HUDEP-2 (cell line): Measurements from ENCODE around the gene KIF26B.

Experiments
- DNase-seq, 76 experiments: peaks; one replicate each; lab custom pipeline; 2025; ENCODE audit not compliant: unreplicated experiment in 76 of 76; lab: John Stamatoyannopoulos, UW

The KIF26B gene

GRCh38 chr1:245270972-245271371 is 116.2 kb downstream of the KIF26B start:
- DNase-seq = no peak

DNA sequence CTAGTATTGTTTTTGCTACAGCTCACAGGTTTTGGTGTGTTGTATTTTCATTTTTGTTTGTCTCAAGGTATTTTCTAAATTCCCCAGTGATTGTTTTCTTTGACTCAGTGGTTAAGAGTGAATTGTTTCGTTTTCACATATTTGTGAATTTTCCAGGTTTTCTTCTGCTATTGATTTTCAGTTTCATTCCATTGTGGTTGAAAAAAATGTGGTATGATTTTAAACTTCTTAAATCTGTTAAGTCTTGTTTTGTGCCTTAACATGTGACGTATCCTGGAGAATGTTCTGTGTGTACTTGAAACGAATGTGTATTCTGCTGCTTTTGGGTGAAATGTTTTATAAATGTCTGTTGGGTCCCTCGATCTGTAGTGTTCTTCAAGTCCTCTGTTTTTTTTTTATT is 117.9 kb downstream of the KIF26B start:
- no peak for DNase-seq

- no peak for DNase-seq
Measured at GRCh38 chr1:245276445-245276844, 121.7 kb downstream of the KIF26B start.

DNA sequence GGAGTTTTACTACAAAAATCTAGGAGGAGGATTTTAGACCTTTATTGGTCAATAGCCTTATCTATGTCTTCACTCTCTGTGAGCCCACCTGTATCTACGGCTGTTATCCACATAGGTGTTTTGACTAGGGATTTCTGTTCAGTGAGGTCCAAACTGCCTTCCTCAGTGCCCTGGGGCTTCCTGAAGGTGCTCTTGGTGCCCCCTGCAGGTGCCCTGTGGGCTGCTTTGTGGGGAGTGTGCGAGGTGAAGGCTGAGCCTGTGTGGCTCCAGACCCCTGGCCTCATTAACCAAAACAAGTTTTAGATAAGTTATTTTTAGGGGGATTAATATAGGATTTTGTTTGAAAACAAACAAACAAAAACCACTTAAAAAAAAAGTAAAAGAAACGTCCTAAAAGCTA is 122.5 kb downstream of the KIF26B start:
- peak in 1 of 76 experiments; percentile 3 for DNase-seq

DNA sequence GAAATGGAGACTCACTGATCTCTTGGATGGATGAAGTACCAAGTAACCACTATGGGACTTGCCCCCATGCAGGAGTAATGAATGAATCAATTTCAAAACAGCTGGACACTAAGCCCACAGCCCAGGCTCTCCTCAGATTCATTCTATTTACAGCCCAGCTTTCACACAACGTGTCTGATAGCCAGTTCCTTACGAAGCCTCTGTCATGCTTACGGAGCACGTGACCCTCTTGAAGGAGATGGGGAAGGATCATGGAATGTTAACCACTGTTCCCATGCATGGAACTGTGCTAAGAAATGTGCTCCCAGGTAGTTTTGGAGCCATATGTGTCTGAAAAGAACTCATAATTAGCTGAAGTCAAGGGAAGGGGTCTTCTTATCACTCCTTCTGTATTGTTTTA is 124.1 kb downstream of the KIF26B start:
- DNase-seq = no peak

- no peak for DNase-seq
Measured at GRCh38 chr1:245279346-245279745, 124.6 kb downstream of the KIF26B start.

GRCh38 chr1:245283001-245283400 is 128.2 kb downstream of the KIF26B start:
- no peak for DNase-seq

- DNase-seq = no peak
Measured at GRCh38 chr1:245285168-245285567, 130.4 kb downstream of the KIF26B start.

DNA sequence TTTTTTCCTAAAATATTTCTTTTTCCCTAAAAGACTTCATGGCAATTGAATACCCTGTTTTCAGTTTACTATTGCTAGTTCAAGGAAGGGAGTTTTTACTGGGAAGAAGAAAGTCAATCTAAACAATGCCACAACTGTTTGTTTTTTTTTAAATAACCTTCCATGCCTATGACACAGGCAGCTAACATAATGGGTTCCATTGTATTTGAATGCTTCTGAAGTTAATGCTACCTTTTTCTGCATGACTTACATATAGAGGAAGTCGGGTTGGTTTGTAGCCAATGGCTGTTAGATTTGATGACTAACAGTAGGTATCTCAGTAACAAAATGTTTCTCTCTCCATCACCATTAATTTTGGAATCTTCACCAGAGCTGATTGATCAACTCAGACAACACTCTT is 134.0 kb downstream of the KIF26B start:
- DNase-seq = no peak

GRCh38 chr1:245290836-245291235 is 136.1 kb downstream of the KIF26B start:
- no peak for DNase-seq

- DNase-seq = no peak
Measured at GRCh38 chr1:245291351-245291750, 136.6 kb downstream of the KIF26B start.

DNA sequence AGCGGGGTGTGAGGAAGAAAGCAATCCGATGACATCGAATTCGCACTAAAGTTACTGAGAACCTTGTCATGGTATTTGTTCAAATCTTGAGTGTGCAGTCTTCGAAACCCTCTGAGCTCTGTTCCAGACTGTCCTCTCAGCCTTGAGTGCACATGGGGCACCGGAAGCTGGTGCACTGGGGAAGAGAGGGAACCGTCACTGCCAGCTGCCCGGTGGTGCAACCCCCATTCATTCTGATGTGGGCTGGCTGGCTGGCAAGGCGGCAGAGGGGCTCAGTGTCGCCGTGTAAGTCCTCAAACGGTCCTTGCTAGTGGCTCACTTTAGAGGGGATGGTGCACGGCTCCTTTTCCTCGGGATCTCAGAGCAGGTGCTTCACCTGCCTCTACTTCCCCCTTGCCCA is 137.4 kb downstream of the KIF26B start:
- DNase-seq = no peak

DNA sequence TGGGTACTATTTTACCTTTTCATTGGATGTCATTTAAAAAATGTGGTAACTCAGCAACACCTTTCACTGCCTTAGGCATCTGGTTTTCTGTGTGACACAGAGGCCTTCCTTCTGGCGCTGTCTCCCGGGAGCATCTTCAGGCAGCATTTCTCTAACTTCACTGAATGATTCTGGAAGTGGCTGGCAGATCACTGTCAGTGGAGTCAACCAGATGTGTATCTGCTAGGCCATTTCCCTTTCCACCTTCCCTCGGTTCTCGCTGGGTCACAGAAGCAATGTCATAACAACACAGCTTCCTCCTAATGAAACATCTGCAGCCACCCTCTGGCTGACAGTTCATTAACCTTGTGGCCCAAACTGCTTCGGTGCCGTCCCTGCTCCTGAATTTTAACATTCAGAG is 137.8 kb downstream of the KIF26B start:
- DNase-seq = no peak

DNA sequence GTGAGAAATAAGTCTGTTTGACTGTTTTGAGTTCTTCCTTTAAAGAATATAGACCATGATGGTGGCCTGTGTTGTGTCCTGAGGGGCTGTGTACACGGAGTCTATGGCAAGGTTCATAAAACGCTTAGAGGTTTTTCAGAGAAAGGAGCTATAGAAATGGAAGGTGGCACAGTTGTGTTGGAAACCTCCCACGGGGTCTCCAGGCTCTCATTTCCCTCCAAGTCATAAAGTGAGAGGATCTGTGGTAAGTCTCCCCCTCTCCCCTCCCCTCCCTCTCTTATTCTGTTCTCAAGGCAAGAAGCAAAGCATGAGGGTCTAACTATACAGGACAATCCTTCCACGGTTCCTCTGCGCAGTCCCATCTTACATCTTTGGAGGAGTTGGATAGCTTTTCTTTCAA is 139.2 kb downstream of the KIF26B start:
- DNase-seq = no peak

DNA sequence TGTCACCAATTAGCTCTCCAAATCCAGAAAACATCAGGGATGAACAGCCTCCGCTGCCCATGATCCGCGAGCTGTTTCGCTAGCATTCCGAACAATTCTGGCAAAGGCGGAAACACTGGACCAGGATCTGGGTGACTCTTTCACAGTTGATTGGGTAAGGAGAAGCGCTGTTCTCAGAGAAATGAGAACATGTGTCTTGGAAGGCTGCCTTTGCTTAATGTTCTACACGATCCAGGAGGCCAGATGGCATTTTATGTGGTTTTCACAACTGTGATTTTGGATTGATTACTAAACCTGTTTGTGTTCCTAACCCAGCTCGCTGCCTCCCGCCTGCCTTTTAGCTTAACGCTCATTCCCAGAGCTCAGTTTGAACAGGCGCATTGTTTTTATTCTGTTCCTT is 144.0 kb downstream of the KIF26B start:
- DNase-seq = no peak

DNA sequence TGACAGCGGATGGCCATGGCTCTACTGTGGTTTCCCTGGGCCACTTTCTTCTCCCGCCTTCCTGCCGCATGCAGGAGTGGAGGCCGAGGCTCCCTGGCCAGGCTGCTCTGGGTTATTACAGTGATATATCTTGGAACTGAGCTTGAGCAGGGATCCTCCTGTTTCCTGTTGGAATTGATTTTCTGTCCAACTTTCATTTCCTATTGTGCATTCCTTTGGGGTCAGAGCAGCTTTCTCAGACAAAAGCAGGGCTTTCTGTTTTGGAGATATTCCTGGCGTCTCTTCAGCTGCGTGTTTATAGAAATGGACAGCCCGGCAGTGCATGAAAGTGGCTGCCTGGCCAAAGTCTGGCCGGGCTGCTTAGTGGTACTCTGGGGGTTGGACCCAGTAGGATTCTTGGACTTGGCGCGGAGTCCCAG is 146.4 kb downstream of the KIF26B start:
- no peak for DNase-seq

GRCh38 chr1:245301921-245302320 is 147.1 kb downstream of the KIF26B start:
- no peak for DNase-seq

GRCh38 chr1:245304698-245305097 is 149.9 kb downstream of the KIF26B start:
- no peak for DNase-seq

GRCh38 chr1:245306020-245306419 is 151.2 kb downstream of the KIF26B start:
- DNase-seq = no peak

DNA sequence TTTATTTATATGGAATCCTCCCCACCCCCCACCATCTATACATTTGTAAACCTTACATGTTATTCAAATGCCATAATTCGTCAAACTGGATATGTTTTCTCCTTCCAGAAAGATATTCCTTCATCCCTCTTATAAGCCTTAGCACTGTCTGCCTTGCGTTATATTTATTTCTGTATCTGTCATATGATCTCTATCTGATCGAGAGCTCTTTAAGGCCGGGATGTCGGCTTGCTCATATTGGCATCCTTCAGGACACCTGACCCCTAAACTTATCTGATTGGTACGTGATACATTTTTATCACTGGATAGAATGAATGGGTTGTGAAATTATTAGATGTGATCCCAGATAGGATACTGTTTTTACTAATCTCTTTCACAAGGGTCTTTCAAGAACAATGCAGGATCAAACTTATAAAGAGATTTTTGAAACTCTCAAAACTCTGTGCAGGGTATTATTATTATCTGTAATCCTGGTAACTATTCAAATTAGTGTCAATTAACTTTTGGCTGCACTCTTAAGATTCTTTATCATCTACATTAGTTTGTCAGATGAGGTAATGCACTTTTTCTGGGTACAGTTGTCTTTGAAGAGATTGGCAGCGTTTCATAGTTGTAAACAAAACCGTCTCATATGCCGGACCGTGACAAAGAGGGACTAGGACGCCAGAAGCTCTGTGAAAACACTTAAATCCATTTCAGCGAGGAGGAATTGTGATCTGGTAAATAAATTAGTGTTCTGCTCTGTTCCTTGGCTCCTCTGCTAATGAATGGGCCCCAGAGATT is 152.0 kb downstream of the KIF26B start:
- no peak for DNase-seq

- no peak for DNase-seq
Measured at GRCh38 chr1:245310571-245311531, 156.1 kb downstream of the KIF26B start.
